Skin epidermis (tissue), 12 donors: Measurements from ENCODE around the gene PKP3.
"Not testable (repeated sequence)": the region's sequence is repeated elsewhere in the genome, so short reads cannot be mapped to it uniquely, and the experiment has no call there.

Source experiments
- H3K27ac ChIP-seq, 21 experiments: fragments of 200-600 bp; sonication (generic) in 11 of 21; one replicate each; pipeline ENCODE4 v1.5.0; 2020; ENCODE audit warnings: mild to moderate bottlenecking in 3 of 21, inconsistent platforms in 2 of 21, moderate library complexity in 2 of 21
- H3K4me3 ChIP-seq, 7 experiments: fragments of 200-600 bp; sonication (generic) in 2 of 7; one replicate each; pipeline ENCODE4 v1.5.0; 2020; ENCODE audit warnings: inconsistent platforms in 2 of 7, mild to moderate bottlenecking in 2 of 7, moderate library complexity in 1 of 7

PKP3 gene

DNA sequence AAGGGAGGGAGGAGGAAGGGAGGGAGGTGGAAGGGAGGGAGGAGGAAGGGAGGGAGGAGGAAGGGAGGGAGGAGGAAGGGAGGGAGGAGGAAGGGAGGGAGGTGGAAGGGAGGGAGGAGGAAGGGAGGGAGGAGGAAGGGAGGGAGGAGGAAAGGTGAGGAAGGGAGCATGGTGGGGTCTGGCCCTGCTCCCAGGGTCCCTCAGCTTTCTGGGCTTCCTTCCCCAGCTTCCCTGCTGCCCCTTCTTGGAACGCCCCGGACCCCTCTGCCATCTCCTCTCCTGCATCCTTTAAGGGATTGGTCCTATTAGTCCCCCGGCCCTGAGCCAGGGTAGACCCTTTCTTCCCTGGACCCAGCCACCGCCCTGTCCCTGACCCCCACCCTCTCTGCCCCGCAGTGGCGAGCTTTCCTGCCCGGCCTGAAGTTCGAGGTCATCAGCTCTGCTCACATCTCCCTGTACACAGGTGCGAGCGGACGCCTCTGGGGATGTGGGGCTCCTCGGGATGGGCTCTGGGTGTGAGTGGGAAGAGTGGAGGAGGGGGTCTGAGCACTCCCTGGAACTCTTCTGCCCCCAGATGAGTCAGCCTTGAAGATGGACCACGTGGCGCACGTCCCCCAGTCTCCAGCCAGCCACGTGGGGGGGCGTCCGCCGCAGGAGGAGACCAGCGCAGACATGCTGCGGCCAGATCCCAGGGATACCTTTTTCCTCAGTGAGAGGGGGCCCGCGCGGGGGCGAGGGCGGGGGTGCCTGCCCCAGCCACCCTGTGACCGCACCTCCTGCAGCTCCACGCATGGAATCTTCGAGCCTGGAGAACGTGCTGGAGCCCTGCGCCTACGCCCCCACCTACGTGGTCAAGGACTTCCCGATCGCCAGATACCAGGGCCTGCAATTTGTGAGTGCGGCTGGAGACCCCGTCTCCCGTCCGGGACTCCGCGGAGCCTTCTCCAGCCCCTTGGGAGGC lies 18.7 kb upstream of the PKP3 start:
- Histone ChIP-seq H3K4me3 (no peak overlapping the region), H3K27ac (no peak overlapping the region)

DNA sequence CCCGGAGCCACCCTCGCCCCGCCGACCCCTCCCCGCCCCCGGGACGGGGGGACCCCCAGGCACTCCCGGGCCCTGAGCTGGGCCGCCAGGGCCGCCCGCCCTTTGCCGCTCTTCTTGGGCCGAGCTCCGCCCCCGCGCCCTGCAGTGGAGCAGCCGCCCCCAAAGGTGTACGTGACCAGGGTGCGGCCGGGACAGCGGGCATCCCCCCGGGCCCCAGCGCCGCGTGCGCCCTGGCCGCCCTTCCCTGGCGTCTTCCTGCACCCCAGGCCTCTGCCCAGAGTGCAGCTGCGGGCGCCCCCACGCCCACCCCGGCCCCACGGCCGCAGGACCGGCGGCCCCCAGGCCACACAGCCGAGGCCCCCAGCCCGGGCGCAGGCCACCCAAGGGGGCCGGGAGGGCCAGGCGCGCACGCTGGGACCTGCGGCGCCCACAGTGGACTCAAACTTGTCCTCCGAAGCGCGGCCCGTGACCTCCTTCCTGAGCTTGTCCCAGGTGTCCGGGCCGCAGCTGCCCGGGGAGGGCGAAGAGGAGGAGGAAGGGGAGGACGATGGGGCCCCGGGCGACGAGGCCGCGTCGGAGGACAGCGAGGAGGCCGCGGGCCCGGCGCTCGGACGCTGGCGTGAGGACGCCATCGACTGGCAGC lies 17.4 kb upstream of the PKP3 start:
- H3K27ac ChIP-seq, result no peak overlapping the region
- no peak overlapping the region for H3K4me3 ChIP-seq

DNA sequence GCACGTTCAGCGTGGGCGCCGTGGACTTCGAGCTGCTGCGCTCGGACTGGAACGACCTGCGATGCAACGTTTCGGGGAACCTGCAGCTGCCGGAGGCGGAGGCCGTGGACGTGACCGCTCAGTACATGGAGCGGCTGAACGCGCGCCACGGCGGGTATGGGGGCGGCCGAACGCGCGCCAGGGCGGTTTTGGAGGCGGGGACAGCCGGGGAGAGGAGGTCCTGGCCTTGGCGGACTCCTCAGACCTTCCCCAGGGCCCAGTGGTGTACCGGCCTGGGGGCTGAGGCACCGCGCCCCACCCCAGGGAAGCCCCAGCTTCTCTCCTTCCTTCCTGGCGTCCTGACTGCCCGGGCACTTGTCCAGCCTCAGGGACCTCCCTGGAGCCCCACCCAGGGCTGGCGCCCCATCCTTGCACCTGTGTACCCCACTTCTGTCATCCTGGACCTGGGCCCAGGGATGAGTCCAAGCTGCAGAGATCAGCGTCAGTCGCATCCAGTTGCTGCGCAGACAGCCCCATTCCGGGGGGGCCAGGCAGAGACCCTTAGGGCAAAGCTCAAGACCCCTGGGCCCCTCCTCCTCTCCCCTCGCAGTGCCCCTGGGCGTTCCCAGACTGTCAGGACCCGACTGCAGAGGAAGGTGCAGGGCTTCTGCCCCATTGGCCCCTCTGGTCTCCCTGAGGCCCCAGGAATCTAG lies 16.7 kb upstream of the PKP3 start:
- no peak overlapping the region for H3K4me3 ChIP-seq
- no peak overlapping the region for H3K27ac ChIP-seq

DNA sequence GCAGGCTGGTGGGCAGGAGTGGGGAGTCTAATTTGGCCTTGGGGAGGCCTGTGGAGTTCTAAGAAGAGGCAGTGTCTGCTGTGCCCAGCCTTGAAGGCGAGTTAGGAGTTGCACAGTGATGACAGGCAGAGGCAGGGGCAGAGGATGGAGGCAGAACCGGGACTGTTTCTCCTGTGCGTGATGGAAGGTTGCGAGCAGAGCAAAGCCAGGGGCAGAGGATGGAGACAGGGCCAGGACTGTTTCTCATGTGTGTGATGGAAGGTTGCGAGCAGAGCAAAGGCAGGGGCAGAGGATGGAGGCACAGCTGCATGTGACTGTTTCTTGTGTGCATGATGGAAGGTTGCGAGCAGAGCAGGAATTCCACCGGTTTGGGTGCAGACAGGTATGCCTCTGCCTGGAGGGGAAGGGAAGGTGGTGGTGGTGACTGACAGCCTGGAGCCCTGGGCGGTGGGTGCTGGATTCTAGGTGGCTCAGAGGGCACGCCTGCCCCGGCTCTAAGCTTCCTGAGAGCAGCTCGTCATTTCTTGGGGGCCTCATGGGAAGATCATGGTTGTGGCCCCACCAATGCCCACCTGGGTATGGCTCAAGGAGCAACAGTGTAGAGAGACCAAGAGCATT lies 16.0 kb upstream of the PKP3 start:
- no peak overlapping the region for H3K4me3 ChIP-seq
- H3K27ac ChIP-seq, result no peak overlapping the region

DNA sequence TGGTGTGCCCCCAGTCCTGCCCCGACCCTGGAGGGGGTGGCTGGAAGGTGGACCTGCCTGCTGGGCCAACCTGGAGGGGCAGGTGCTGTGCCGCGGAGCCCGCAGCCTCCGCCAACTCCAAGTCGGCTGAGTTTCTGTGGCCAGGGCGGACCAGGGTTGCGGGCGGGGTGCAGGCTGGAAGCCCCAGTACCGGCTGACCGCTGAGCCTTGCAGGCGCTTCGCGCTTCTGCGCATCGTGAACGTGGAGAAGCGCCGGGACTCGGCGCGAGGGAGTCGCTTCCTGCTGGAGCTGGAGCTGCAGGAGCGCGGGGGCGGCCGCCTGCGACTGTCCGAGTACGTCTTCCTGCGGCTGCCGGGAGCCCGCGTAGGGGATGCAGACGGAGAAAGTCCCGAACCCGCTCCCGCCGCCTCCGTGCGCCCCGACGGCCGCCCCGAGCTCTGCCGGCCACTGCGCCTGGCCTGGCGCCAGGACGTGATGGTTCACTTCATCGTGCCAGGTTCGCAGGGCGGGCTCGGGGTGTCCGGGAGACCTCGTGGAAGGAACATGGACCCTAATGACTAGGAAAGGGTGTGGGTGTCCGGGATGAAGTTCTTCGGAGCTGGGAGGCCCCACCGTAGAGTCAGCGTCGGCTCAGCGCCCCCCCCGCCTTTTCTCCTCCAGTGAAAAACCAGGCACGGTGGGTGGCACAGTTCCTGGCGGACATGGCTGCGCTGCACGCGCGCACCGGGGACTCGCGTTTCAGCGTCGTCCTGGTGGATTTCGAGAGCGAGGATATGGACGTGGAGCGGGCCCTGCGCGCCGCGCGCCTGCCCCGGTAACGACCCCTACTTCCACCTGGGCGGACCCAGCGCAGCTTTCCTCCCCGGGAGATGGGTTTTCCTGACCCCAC lies 14.6 kb upstream of the PKP3 start:
- no peak overlapping the region for H3K4me3 ChIP-seq
- H3K27ac ChIP-seq, result no peak overlapping the region

DNA sequence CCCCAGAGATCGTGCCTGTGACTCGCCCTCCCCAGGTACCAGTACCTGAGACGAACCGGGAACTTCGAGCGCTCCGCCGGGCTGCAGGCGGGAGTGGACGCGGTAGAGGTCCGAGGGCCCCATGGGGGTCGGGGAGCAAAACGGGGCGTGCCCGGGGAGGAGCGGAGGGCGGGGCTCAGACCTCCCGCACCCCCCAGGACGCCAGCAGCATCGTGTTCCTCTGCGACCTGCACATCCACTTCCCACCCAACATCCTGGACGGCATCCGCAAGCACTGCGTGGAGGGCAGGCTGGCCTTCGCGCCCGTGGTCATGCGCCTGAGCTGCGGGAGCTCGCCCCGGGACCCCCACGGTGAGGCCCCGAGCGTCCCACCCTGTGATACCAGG lies 13.9 kb upstream of the PKP3 start:
- Histone ChIP-seq H3K27ac (no peak overlapping the region), H3K4me3 (no peak overlapping the region)

DNA sequence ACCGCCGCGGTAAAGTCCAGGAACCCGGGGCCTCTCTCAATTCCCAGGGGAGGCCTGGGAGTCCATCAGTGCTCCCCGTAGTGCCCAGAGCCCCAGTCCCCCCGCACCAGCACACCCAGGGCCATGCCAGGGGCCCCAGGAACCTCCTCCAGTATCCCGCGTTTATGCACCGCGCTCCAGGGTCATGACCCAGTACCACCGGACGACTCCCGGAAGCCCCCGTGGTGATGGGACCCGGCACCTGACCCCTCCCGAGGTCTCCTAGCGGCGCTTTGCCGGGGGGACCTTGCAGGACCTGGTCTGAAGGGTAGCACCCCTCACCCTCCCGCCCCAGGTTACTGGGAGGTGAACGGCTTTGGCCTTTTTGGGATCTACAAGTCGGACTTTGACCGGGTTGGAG lies 13.5 kb upstream of the PKP3 start:
- Histone ChIP-seq H3K27ac (no peak overlapping the region), H3K4me3 (no peak overlapping the region)

DNA sequence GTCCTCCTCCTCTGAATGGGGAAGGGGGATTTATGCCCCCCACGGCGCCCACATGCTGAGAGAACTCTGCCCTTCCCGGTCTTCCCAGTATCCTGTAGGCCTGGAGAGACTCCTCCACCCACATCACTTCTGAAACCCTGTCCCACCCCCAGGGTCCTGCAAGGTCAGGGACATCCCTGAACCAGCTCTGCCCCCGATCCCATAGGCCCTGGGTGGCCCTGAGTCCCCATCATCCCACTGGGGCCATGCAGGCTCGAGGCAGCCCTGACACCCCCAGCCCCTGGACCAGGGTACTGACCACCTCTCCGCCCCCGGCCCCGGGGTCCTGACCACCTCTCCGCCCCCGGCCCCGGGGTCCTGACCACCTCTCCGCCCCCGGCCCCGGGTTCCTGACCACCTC lies 13.0 kb upstream of the PKP3 start:
- no peak overlapping the region for H3K27ac ChIP-seq
- no peak overlapping the region for H3K4me3 ChIP-seq

DNA sequence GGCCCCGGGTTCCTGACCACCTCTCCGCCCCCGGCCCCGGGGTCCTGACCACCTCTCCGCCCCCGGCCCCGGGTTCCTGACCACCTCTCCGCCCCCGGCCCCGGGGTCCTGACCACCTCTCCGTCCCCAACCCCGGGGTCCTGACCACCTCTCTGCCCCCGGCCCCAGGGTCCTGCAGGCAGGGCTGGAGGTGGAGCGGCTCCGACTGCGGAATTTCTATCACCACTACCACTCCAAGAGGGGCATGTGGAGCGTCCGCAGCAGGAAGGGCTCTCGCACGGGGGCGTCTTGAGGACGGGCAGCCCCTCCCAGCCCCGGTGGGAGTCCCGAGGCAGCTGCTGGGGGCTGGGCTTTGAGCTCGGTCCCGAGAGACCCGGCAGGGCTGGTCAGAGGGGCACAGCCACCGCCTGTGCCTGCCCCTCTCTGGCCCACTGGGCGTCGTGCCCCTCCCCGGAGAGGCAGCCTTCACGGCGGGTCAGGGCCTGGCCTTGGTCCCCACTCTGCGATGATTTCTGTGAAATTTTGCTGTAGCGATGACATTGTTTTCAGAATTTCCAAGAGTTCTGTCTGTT lies 12.4 kb upstream of the PKP3 start:
- Histone ChIP-seq H3K4me3 (no peak overlapping the region), H3K27ac (no peak overlapping the region)

DNA sequence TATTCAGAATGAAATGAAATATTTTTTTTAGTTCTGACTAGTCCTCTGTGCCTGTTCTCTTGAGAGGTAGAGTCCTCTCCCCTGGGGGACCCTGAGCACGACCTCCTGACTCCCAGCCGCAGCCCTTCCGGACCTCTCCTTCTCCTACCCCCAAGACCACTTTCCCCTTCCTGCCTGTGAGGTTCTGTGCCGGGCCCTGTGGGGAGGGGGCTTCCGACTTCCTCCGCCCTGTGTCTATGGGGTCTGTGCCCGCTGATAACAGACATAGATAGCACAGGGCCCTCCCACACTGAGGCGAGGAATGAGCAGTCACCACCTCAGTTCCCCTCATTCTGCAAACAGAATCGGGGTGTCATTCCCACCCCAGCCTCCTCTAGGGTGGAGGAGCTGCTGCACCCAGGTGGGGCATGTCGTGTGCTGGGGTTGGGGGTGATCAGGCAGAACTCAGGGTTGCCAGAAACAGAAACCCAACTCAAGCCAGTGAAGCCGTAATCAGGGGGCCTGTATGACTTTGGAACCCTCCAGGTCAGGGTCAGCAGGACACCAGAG lies 11.9 kb upstream of the PKP3 start:
- H3K27ac ChIP-seq, result no peak overlapping the region
- H3K4me3 ChIP-seq, result no peak overlapping the region

DNA sequence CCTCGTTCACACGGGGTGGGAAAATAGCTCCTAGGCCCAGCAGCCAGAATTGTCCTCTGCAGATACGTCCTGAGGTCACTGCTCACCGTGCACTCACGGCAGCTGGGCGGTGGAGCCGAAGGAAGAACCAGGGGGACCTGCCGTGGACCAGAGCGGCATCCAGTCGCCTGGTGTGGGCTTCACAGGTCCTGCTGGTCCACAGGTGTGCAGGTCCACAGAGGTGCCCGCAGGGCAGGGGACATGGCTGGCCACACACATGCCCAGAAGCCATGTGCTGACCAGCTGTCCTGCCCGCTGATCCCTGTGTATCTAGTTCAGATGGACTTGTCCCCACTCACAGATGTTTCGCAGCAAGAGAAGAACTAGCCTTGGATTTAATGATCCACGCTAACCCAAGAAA lies 10.6 kb upstream of the PKP3 start:
- H3K4me3 ChIP-seq, result no peak overlapping the region
- no peak overlapping the region for H3K27ac ChIP-seq

DNA sequence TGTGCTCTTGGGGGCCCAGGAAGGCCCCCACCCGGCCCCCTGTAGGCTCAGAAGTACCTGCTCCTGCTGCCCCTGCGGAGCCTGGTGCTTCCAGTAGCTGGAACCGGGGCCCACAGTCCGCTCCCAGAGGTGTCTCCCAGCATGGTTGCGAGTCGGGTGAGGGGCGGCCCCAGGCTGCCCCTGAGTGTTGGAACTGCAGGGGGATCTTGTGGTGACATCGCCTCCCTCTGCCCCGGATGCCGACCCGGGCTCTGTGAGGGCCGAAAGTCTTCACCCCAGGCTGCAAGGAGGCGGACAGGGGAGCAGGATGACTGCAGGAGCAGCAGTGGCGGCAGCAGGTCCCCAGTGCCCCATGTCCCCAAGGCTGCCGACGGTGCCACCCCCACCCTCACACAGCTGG lies 9.5 kb upstream of the PKP3 start:
- Histone ChIP-seq H3K27ac (no peak overlapping the region), H3K4me3 (no peak overlapping the region)

DNA sequence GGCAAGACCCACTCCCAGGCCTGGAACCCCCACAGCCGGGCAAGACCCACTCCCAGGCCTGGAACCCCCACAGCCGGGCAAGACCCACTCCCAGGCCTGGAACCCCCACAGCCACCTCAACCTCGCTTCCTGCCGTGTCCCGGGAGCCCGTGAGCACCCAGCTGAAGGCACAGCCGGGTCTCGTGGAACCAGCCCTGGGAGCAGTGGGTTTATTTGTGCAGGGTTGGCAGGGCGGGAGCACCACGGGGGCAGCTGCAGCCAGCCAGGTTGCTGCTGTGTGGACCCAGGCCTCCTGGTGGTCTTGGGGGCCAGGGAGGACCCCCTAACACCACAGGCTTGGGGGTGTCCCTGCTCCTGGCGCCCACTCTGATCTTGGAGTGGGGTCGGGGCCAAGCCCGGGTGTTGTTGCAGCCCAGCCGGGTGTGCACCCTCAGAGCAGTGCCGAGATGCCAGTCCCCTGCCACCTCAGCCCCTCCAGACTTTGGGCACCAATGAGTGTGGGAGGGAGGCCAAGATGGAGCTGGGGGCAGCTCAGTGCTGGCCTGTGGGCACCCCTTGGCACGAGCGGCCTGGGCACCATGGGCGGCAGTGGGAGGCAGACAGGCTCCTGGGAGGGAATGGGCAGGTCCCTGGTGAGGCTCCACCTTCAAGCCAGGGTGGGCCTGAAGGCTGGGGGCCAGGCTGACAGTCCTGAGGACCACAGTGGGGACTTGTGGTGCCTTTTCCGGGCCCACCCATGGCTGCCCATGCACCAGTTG lies 8.2 kb upstream of the PKP3 start:
- Histone ChIP-seq H3K27ac (no peak overlapping the region), H3K4me3 (no peak overlapping the region)

DNA sequence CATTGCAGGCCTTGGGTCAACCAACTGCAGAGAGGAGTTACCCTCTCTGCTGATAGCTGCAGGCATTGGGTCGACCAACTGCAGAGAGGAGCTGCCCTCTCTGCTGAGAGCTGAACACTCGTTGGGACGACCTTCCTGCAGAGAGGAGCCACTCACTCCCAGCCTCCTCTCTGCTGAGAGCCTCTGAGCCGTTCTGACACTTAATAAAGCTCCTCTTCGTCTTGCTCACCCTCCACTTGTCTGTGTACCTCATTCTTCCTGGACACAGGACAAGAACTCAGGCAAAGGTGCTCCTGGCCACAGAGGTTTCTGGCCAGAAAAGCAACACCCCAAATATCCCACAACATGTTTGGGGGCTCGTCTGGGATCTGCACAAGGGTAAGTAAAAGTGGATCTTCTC lies 7.5 kb upstream of the PKP3 start:
- no peak overlapping the region for H3K4me3 ChIP-seq
- no peak overlapping the region for H3K27ac ChIP-seq

DNA sequence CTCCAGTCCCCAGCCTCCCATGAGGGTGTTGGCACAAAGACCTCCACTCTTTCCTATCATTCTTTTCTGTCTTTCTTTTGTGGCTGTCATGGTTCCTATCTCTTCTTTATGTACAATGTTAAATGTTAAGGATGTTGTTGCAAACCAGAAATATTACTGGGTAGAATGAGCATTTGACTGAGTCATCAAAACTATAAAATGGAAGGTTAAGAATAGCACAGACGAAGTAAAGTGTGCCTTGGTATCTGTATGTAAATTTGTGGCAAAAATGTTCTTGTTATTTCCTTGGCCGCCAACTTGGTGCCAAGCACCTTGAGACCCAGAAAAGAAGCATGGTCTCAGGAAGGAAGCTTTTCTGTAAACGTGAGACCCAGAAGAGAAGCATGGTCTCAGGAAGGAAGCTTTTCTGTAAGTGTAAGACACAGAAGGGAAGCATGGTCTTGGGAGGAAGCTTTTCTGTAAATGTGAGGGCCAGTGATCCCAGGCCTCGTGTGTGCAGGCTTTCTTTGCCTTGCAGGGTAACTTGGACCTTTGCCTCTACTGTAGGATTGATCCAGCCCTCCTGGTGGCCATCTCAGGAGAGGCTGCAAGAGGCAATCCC lies 6.7 kb upstream of the PKP3 start:
- Histone ChIP-seq H3K27ac (peak overlapping the region in 2 of 21 experiments; percentile 6 to 37), H3K4me3 (no peak overlapping the region)

DNA sequence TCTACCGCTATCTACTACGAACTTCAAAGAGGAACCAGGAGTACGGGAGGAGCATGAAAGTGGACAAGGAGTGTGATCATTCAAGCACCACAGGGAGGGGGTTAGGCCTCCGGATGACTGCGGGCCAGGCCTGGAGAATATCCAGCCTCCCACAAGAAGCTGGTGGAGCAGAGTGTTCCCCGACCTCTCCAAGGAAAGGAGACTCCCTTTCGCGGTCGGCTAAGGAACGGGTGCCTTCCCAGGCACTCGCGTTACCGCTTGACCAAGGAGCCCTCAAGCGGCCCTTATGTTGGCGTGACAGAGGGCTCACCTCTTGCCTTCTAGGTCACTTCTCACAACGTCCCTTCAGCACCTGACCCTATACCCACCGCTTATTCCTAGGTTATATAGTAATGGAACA lies 4.6 kb upstream of the PKP3 start:
- not testable (repeated sequence) for H3K27ac ChIP-seq

DNA sequence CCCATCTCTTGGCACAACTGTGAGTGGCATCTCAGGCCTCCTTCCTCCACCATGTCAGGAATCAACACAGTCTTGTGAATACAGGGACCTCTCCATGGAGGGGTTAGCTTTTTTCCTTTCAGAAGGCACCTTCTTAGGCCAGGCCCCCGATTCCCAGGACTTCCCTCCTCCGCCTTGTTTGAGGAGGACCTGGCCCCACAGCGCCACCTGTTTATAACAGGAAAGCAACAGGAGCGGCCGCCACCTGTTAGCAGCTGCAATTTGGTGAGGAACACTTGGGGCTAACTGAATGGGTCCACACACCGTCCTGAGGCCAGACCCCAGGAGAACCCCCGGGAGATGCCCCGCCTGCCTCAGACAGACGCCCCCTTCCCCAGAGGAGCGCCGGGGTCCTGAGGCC lies 3.8 kb upstream of the PKP3 start:
- Histone ChIP-seq H3K4me3 (no peak overlapping the region), H3K27ac (no peak overlapping the region)

More for the DNA sequence above, 4.6 kb upstream of the PKP3 start:
- H3K4me3 ChIP-seq, result not testable (repeated sequence)
